Stimulated activated CD8-positive, alpha-beta memory T cell treated with anti-CD3 and anti-CD28 coated beads, Interleukin-4, amount 100 ng/mL, for 1 hour (primary cell): ENCODE data around the gene SEMA4D.
"Not testable (repeated sequence)": the region's sequence is repeated elsewhere in the genome, so short reads cannot be mapped to it uniquely, and the experiment has no call there.

Source experiments
- DNase-seq, 2 donors: peaks; one replicate each; pipeline ENCODE4 v3.0.0-alpha.2; 2020; ENCODE audit warnings: low read depth in 2 of 2, low spot score in 1 of 2

Gene SEMA4D

GRCh38 chr9:89358985-89359384 is 138.9 kb downstream of the SEMA4D start:
- no peak for DNase-seq

- no peak for DNase-seq
Observed at GRCh38 chr9:89358376-89358916, 139.5 kb downstream of the SEMA4D start.

- DNase-seq = no peak
Observed at GRCh38 chr9:89357331-89358197, 140.3 kb downstream of the SEMA4D start.

GRCh38 chr9:89356782-89357181 is 141.1 kb downstream of the SEMA4D start:
- no peak for DNase-seq

GRCh38 chr9:89354471-89354870 is 143.4 kb downstream of the SEMA4D start:
- no peak for DNase-seq

GRCh38 chr9:89353989-89354388 is 143.9 kb downstream of the SEMA4D start:
- no peak for DNase-seq

- no peak for DNase-seq
Observed at GRCh38 chr9:89352874-89353649, 144.9 kb downstream of the SEMA4D start.

- no peak for DNase-seq
Observed at GRCh38 chr9:89352451-89352850, 145.5 kb downstream of the SEMA4D start.

GRCh38 chr9:89351584-89352300 is 146.2 kb downstream of the SEMA4D start:
- DNase-seq = no peak

GRCh38 chr9:89350988-89351557 is 146.8 kb downstream of the SEMA4D start:
- no peak for DNase-seq

- no peak for DNase-seq
Observed at GRCh38 chr9:89349607-89350006, 148.3 kb downstream of the SEMA4D start.

GRCh38 chr9:89347651-89348050 is 150.3 kb downstream of the SEMA4D start:
- no peak for DNase-seq

GRCh38 chr9:89346696-89347095 is 151.2 kb downstream of the SEMA4D start:
- DNase-seq = no peak

- no peak for DNase-seq
Observed at GRCh38 chr9:89345476-89345875, 152.4 kb downstream of the SEMA4D start.

GRCh38 chr9:89343812-89344211 is 154.1 kb downstream of the SEMA4D start:
- DNase-seq = not testable (repeated sequence)

GRCh38 chr9:89342948-89343347 is 155.0 kb downstream of the SEMA4D start:
- DNase-seq = no peak

GRCh38 chr9:89342213-89342612 is 155.7 kb downstream of the SEMA4D start:
- no peak for DNase-seq

- DNase-seq = no peak
Observed at GRCh38 chr9:89340332-89340731, 157.6 kb downstream of the SEMA4D start.

- DNase-seq = no peak
Observed at GRCh38 chr9:89339807-89340206, 158.1 kb downstream of the SEMA4D start.

GRCh38 chr9:89330513-89330912 is 167.4 kb downstream of the SEMA4D start:
- DNase-seq = no peak

- DNase-seq = no peak
Observed at GRCh38 chr9:89329917-89330316, 168.0 kb downstream of the SEMA4D start.
